H9 (cell line): Measurements from ENCODE around the gene TAF15. TPM values are rescaled to one million over a fixed set of nuclear protein-coding genes. Genes with fewer than 3 reads are reported as not detected.

ENCODE experiments used
- DNase-seq: peaks from one replicate; pipeline ENCODE4 v3.0.0-alpha.2; 2017
- H2AFZ ChIP-seq: one replicate; pipeline ENCODE4 v1.6.1; 2013; ENCODE audit warnings: mild to moderate bottlenecking, low read length, control low read depth, moderate library complexity
- H2AK5ac ChIP-seq: 2 replicates; pipeline ENCODE4 v1.6.1; 2013; ENCODE audit warnings: low read length, control low read depth, mixed read lengths; ENCODE audit not compliant: insufficient read length
- H2BK120ac ChIP-seq: one replicate; pipeline ENCODE4 v1.6.1; 2013; ENCODE audit warnings: low read depth, mild to moderate bottlenecking, low read length, control low read depth, inconsistent platforms; ENCODE audit not compliant: poor library complexity, severe bottlenecking
- H2BK12ac ChIP-seq: 2 replicates; pipeline ENCODE4 v1.6.1; 2013; ENCODE audit warnings: low read length, control low read depth, mixed read lengths, low read depth; ENCODE audit not compliant: insufficient read length
- H2BK15ac ChIP-seq: 2 replicates; pipeline ENCODE4 v1.6.1; 2013; ENCODE audit warnings: low read depth, low read length, control low read depth
- H2BK20ac ChIP-seq: one replicate; pipeline ENCODE4 v1.6.1; 2013; ENCODE audit warnings: low read depth, mild to moderate bottlenecking, low read length, control low read depth, inconsistent platforms; ENCODE audit not compliant: poor library complexity, severe bottlenecking
- H2BK5ac ChIP-seq: 2 replicates; pipeline ENCODE4 v1.6.1; 2013; ENCODE audit warnings: low read length, control low read depth, mixed read lengths; ENCODE audit not compliant: insufficient read length
- H3K14ac ChIP-seq: 2 replicates; pipeline ENCODE4 v1.6.1; 2013; ENCODE audit warnings: low read length, control low read depth; ENCODE audit not compliant: insufficient read depth
- H3K18ac ChIP-seq: 2 replicates; pipeline ENCODE4 v1.6.1; 2013; ENCODE audit warnings: low read depth, mild to moderate bottlenecking, mixed read lengths, low read length, control low read depth; ENCODE audit not compliant: insufficient read length
- H3K23ac ChIP-seq: 2 replicates; pipeline ENCODE4 v1.6.1; 2013; ENCODE audit warnings: low read length, control low read depth, mixed read lengths, low read depth; ENCODE audit not compliant: insufficient read length
- H3K23me2 ChIP-seq: 2 replicates; pipeline ENCODE4 v1.6.1; 2013; ENCODE audit warnings: low read depth, mild to moderate bottlenecking, mixed read lengths, low read length, control low read depth; ENCODE audit not compliant: insufficient read length, poor library complexity, severe bottlenecking
- H3K27ac ChIP-seq: 2 replicates; pipeline ENCODE4 v1.5.1; 2013; ENCODE audit warnings: low read length, control low read depth, mixed read lengths, low read depth; ENCODE audit not compliant: insufficient read length
- H3K27me3 ChIP-seq: 2 replicates; pipeline ENCODE4 v1.6.1; 2013; ENCODE audit warnings: low read length, control low read depth, inconsistent platforms; ENCODE audit not compliant: insufficient read depth
- H3K4ac ChIP-seq: 2 replicates; pipeline ENCODE4 v1.6.1; 2013; ENCODE audit warnings: low read depth, mild to moderate bottlenecking, control low read depth, inconsistent platforms, low read length, moderate library complexity
- H3K4me1 ChIP-seq: 2 replicates; pipeline ENCODE4 v1.6.1; 2013; ENCODE audit warnings: low read length, control low read depth, inconsistent platforms; ENCODE audit not compliant: insufficient read depth
- H3K4me2 ChIP-seq: 2 replicates; pipeline ENCODE4 v1.6.1; 2013; ENCODE audit warnings: low read length, control low read depth, mixed read lengths; ENCODE audit not compliant: insufficient read length, insufficient read depth
- H3K56ac ChIP-seq: 2 replicates; pipeline ENCODE4 v1.6.1; 2013; ENCODE audit warnings: low read depth, mild to moderate bottlenecking, mixed read lengths, low read length, control low read depth; ENCODE audit not compliant: insufficient read length
- H3K79me1 ChIP-seq: 2 replicates; pipeline ENCODE4 v1.6.1; 2013; ENCODE audit warnings: low read depth, mild to moderate bottlenecking, moderate library complexity, low read length, control low read depth, inconsistent platforms; ENCODE audit not compliant: insufficient read depth, poor library complexity, severe bottlenecking
- H3K79me2 ChIP-seq: 2 replicates; pipeline ENCODE4 v1.6.1; 2013; ENCODE audit warnings: low read length, control low read depth, inconsistent platforms; ENCODE audit not compliant: insufficient read depth
- H3K9ac ChIP-seq: 2 replicates; pipeline ENCODE4 v1.6.1; 2013; ENCODE audit warnings: low read length, control low read depth, mixed read lengths; ENCODE audit not compliant: insufficient read length; ENCODE audit errors: extremely low read depth
- H3K9me3 ChIP-seq: one replicate; pipeline ENCODE4 v1.6.1; 2013; ENCODE audit warnings: low read depth, low read length, inconsistent platforms; ENCODE audit not compliant: control insufficient read depth
- H3T11ph ChIP-seq: one replicate; pipeline ENCODE4 v1.6.1; 2013; ENCODE audit warnings: mild to moderate bottlenecking, low read length, control low read depth, inconsistent platforms
- H4K20me1 ChIP-seq: one replicate; pipeline ENCODE4 v1.6.1; 2013; ENCODE audit not compliant: control insufficient read depth, insufficient read length, insufficient read depth
- H4K5ac ChIP-seq: 2 replicates; pipeline ENCODE4 v1.6.1; 2013; ENCODE audit warnings: low read depth, mild to moderate bottlenecking, mixed read lengths, low read length, control low read depth; ENCODE audit not compliant: insufficient read length
- H4K8ac ChIP-seq: replicated peaks from 2 replicates; pipeline ENCODE4 v1.6.1; 2013; ENCODE audit warnings: low read length, control low read depth, mixed read lengths, low read depth; ENCODE audit not compliant: insufficient read length
- H4K91ac ChIP-seq: 2 replicates; pipeline ENCODE4 v1.6.1; 2013; ENCODE audit warnings: low read depth, mild to moderate bottlenecking, moderate library complexity, mixed read lengths, low read length, control low read depth; ENCODE audit not compliant: insufficient read length
- H3K27ac Mint-ChIP-seq, 3 experiments: 2 replicates in 2 of 3; 3 replicates in 1 of 3; pipeline ENCODE4 v1.8.0; 2020 to 2021; ENCODE audit warnings: mixed read lengths in 3 of 3, mild to moderate bottlenecking in 1 of 3, moderate library complexity in 1 of 3
- H3K27me3 Mint-ChIP-seq: 2 replicates; pipeline ENCODE4 v1.8.0; 2021; ENCODE audit warnings: low read depth, mild to moderate bottlenecking, moderate library complexity, mixed read lengths
- H3K36me3 Mint-ChIP-seq, 3 experiments: 2 replicates in 2 of 3; 3 replicates in 1 of 3; pipeline ENCODE4 v1.8.0; 2020 to 2021; ENCODE audit warnings: low read depth in 3 of 3, mixed read lengths in 3 of 3; ENCODE audit not compliant: insufficient read depth in 1 of 3
- H3K4me1 Mint-ChIP-seq, 2 experiments: 2 replicates each; pipeline ENCODE4 v1.8.0; 2020; ENCODE audit warnings: mixed read lengths in 2 of 2
- H3K4me3 Mint-ChIP-seq, 2 experiments: 2 replicates in 1 of 2; 3 replicates in 1 of 2; pipeline ENCODE4 v1.8.0; 2020 to 2021; ENCODE audit warnings: mild to moderate bottlenecking in 2 of 2, mixed read lengths in 2 of 2, moderate library complexity in 1 of 2
- H3K9me3 Mint-ChIP-seq, 2 experiments: 2 replicates in 1 of 2; 3 replicates in 1 of 2; pipeline ENCODE4 v1.8.0; 2020; ENCODE audit warnings: mild to moderate bottlenecking in 2 of 2, mixed read lengths in 2 of 2, moderate library complexity in 1 of 2
- CTCF ChIP-seq: fragments of 200-600 bp; sonication (generic); conservative IDR thresholded peaks from 3 replicates; pipeline ENCODE4 v1.8.0; 2021; ENCODE audit warnings: antibody characterized with exemption, mild to moderate bottlenecking
- WGBS: extraction: QIAGEN DNeasy Blood & Tissue Kit; methylation state at CpG from one replicate; pipeline ENCODE4 v1.1.7; 2013; ENCODE audit warnings: missing lambda C conversion rate, low lambda C conversion rate, mixed read lengths; ENCODE audit not compliant: insufficient read length; ENCODE audit errors: extremely low coverage; 5-methylcytosine and 5-hydroxymethylcytosine counted together
- total RNA-seq: library from RNA; stranded (reverse); gene quantifications from 2 replicates; pipeline ENCODE4 v1.2.1, GENCODE V29; 2021

The TAF15 gene
- total RNA-seq, 1 experiment from 2014 or later = 304 TPM

GRCh38 chr17:35889241-35889640 lies 80.0 kb downstream of the TAF15 start:
- Mint-ChIP-seq H3K9me3 (no peaks in the 10 kb centered on the region), H3K27ac (no peak overlapping the region), H3K36me3 (no peaks in the 10 kb centered on the region), H3K27me3 (no peaks in the 10 kb centered on the region), H3K4me3 (no peak overlapping the region), H3K4me1 (peaks cover 15 to 20% of the 10 kb centered on the region in 2 experiments)
- Histone ChIP-seq H3K4ac (no peak overlapping the region), H3K79me2 (no peaks in the 10 kb centered on the region), H3K79me1 (no peaks in the 10 kb centered on the region), H3K23ac (no peak overlapping the region), H3K27ac (no peak overlapping the region), H2BK5ac (no peak overlapping the region), H3T11ph (no peak overlapping the region), H4K91ac (no peak overlapping the region), H3K9me3 (no peaks in the 10 kb centered on the region), H4K5ac (no peak overlapping the region), H3K27me3 (no peaks in the 10 kb centered on the region), H3K23me2 (no peaks in the 10 kb centered on the region), H3K56ac (no peak overlapping the region), H2BK15ac (no peak overlapping the region), H2BK20ac (no peak overlapping the region), H2BK12ac (no peak overlapping the region), H3K9ac (no peak overlapping the region), H2BK120ac (no peak overlapping the region), H3K4me1 (peaks cover 2% of the 10 kb centered on the region; the same call in 1 of the 2 replicates), H2AK5ac (no peak overlapping the region), H3K18ac (no peak overlapping the region), H4K20me1 (no peaks in the 10 kb centered on the region), H4K8ac (no peak overlapping the region), H3K4me2 (no peak overlapping the region), H3K14ac (no peak overlapping the region), H2AFZ (no peak overlapping the region)
- TF ChIP-seq CTCF = no peak
- no peak for DNase-seq
- no CpG with 5 or more reads among the region's 2 CpGs for WGBS
